Activated CD8-positive, alpha-beta memory T cell treated with anti-CD3 and anti-CD28 coated beads, Interleukin-2, amount 50 U/mL, for 48 hours (primary cell): Measurements from ENCODE around the gene LIMS4.
"Not testable (repeated sequence)": the region's sequence is repeated elsewhere in the genome, so short reads cannot be mapped to it uniquely, and the experiment has no call there.

Experiments
- DNase-seq: peaks from one replicate; pipeline ENCODE4 v3.0.0-alpha.2; 2020

Gene LIMS4

GRCh38 chr2:110449127-110449947 is 23.3 kb downstream of the LIMS4 start:
- not testable (repeated sequence) for DNase-seq

GRCh38 chr2:110446644-110447043 is 26.0 kb downstream of the LIMS4 start:
- not testable (repeated sequence) for DNase-seq

DNA sequence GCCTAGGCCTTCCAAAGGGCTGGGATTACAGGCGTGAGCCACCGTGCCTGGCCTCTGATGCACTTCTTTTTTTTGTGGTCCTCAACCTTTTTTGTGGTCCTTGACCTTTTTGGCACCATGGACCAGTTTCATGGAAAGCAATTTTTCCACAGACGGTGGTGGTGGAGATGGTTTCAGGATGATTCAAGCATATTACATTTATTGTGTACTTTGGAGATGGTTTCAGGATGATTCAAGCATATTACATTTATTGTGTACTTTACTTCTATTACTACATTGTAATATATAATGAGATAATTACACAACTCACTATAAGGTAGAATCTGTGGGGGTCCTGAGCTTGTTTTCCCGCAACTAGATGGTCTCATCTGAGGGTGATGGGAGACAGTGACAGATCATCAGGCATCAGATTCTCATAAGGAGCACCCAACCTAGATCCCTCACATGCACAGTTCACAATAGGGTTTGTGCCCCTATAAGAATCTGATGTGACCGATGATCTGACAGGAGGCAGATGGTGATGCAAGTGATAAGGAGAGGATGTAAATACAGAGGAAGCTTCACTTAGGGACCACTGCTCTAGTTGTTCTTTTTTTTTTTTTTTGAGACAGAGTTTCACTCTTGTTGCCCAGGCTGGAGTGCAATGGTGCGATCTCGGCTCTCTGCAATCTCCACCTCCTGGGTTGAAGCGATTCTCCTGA is 29.2 kb downstream of the LIMS4 start:
- DNase-seq = not testable (repeated sequence)

- DNase-seq = not testable (repeated sequence)
These were observed 30.7 kb downstream of the LIMS4 start for GRCh38 chr2:110441905-110442304.

GRCh38 chr2:110434565-110434964 is 38.1 kb downstream of the LIMS4 start:
- DNase-seq = not testable (repeated sequence)

DNA sequence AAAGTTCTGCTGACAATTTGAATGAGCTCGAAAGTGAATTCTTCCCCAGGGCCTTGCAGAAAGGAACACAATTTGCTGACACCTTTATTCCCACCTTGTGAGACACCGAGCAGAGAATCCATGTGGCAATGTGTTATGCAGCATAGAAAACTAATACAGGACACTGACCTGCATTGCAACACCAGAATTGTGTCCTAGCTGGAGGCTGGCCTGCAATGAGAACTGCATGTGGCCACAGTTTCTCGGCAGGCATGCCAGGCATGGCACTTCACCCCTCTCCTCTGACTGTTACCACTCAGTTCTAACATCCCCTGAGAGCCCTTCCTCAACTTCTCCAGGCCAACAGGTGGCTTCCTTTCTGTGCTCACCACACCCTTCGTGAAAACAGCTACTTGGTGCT is 46.9 kb downstream of the LIMS4 start:
- not testable (repeated sequence) for DNase-seq

DNA sequence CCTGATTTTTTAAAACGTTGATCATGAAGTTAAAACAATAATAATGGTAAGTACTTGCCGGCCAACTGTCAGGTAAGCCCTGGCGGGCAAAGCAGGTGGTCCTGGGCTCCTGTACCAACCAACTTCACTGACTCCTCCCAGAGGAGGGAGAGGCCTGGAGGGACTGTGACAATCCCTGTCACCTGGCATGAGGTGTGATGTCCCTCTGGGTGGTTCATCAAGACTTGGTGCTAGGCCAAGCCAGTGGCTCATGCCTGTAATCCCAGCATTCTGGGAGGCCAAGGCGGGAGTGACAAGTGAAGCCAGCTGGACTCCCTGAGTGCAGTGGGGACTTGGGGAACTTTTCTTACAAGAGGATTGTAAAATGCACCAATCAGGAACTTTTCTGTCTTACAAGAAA is 48.2 kb downstream of the LIMS4 start:
- DNase-seq = not testable (repeated sequence)

DNA sequence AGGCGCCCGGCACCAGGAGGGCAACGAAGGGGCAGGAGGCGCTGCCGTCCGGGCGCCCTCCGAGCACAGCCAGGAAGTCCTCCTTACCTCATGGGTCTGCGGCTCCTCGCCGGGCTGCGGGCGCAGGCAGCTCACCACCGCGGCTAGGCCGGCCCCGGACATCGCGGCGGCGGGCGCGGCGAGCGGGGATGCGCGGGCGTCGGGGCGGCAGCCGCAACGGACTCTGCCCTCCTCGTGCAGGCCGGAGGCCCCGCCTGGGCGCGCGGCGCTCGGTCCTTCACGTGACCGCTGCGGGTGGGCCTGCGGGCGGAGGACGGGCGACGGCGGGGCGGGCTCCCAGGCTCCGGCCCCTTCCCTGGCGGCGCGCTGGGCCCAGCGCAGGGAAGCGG is 49.0 kb downstream of the LIMS4 start:
- not testable (repeated sequence) for DNase-seq

GRCh38 chr2:110422852-110423573 is 49.6 kb downstream of the LIMS4 start:
- not testable (repeated sequence) for DNase-seq

GRCh38 chr2:110420641-110421354 is 51.8 kb downstream of the LIMS4 start:
- DNase-seq = not testable (repeated sequence)

- DNase-seq = not testable (repeated sequence)
These were observed 65.5 kb downstream of the LIMS4 start for GRCh38 chr2:110407142-110407541.

DNA sequence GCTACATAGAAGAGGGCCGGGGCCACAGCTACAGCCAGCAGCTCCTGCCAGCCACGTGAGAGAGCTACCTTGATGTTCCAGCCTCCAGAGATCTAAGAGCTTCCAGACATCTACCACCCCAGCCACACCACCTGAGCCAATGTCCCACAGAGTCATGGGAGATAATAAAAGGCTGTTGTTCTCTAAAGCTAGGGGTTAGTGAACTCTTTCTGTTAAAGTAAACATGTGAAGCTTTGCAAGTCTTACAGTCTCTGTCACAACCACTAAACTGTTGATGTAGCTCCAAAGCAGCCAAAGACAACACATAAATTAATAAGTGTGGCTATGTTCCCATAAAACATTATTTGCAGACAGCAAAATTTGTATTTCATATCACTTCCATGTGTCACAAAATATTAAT is 67.6 kb downstream of the LIMS4 start:
- DNase-seq = not testable (repeated sequence)

DNA sequence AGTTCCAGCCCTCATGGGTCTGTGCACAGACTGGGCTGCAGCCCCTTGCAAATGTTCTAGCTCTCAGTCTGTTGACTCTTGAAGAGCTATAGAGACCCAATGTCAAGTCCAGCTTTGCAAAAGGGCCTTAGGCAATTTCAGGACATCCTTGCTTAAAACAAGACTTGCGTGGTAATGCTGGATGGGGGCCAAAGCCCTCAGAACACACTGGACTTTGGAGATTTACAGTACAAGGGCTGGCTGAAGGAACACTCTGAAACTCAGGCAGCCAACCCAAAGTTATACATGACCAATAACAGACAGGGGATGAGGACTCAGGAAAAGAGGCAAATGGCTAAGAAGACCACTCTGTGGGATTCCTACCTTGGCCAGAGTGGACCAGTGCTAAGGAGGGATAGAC is 68.4 kb downstream of the LIMS4 start:
- DNase-seq = not testable (repeated sequence)

DNA sequence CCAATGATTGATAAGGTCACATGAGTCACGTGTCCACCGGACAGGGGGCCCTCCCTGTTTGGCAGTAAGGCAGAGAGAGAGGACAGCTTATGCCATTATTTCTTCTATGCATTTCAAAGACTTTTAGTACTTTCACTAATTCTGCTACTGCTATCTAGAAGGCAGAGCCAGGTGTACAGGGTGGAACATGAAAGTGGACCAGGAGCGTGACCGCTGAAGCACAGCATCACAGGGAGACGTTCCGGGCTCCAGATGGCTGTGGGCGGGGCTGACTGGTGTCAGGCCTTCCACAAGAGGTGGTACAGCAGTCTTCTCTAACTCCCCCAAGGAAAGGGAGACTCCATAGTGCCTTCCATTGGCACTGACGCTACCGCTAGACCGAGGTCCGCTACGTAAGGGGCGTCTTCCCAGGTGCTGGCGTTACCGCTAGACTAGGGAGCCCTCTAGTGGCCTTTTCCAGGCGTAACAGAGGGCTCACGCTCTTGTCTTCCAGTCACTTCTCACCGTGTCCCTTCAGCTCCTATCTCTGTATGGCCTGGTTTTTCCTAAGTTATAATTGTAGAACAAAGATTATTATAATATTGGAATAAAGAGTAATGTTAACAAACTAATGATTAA is 71.5 kb downstream of the LIMS4 start:
- not testable (repeated sequence) for DNase-seq

DNA sequence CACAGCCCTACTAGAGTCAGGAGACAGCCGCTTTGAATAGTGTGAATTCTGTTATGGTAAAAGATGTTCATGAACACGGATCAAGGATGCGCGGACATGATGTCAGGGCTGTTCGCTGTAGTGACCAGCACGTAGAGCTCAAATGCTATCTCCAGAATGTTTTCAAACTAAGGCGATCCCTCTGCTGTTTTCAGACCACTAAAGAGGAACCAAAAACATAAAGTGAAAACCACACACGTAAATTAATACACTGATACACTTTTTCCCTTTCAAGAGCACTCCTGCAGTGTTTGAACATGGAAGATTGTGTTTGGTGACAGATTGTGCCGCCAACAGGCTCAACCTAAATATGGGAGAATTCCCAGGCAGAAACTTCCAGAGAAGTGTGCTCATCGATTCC is 73.2 kb downstream of the LIMS4 start:
- DNase-seq = not testable (repeated sequence)

DNA sequence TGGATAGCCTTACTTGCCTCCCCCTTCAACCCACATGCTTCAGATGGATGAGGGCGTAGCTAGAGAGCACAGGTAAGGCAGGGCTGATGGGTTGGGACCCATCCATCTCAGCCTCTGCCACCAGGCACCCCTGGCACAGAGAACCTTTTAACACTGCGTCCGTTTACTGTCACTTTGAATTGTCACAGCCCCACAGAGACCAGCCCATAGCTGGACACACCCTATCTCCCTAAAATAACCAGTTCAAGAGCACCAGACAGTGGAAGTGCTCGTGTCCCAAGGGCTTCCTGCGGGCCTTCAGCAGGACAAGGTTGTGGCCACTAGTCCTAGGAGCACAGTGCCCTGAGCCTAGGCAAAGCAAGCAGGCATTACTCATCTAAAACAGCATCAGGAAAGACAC is 76.6 kb downstream of the LIMS4 start:
- DNase-seq = not testable (repeated sequence)
